BE2C (cell line): Measurements from ENCODE around the gene ZNF358.

Experiments
- DNase-seq: peaks from one replicate; pipeline ENCODE4 v3.0.0-alpha.2; 2020
- H3K27me3 ChIP-seq: fragments of 250-450 bp; sonication (Bioruptor Pico); 2 replicates; pipeline ENCODE4 v1.5.1; 2020; ENCODE audit warnings: mild to moderate bottlenecking
- H3K36me3 ChIP-seq: fragments of 250-450 bp; sonication (Bioruptor Pico); 2 replicates; pipeline ENCODE4 v1.5.1; 2020; ENCODE audit warnings: mild to moderate bottlenecking
- H3K4me1 ChIP-seq: fragments of 250-450 bp; sonication (Bioruptor Pico); 2 replicates; pipeline ENCODE4 v1.5.1; 2020
- H3K4me3 ChIP-seq: 2 replicates; pipeline ENCODE4 v1.5.1; 2011; ENCODE audit warnings: low read depth, low read length
- H3K9me3 ChIP-seq: fragments of 250-450 bp; sonication (Bioruptor Pico); 2 replicates; pipeline ENCODE4 v1.5.1; 2020
- CTCF ChIP-seq: IDR thresholded peaks from 2 replicates; pipeline ENCODE4 v1.5.1; 2012; ENCODE audit warnings: mild to moderate bottlenecking, low read depth, low read length

Gene ZNF358

GRCh38 chr19:7541828-7542443 is 26.0 kb downstream of the ZNF358 start:
- H3K9me3 ChIP-seq, result no peaks in the 10 kb centered on the region
- no peak for TF ChIP-seq CTCF
- peak; percentile 9 for DNase-seq
- H3K4me3 ChIP-seq, result peak overlapping the region; percentile 43
- no peaks in the 10 kb centered on the region for H3K36me3 ChIP-seq
- peaks cover 2% of the 10 kb centered on the region; the same call in 1 of the 2 replicates for H3K4me1 ChIP-seq
- no peaks in the 10 kb centered on the region for H3K27me3 ChIP-seq

GRCh38 chr19:7542556-7543348 is 26.8 kb downstream of the ZNF358 start:
- DNase-seq, result no peak
- Histone ChIP-seq H3K36me3 (no peaks in the 10 kb centered on the region), H3K4me1 (peaks cover 2% of the 10 kb centered on the region; the same call in 1 of the 2 replicates), H3K9me3 (no peaks in the 10 kb centered on the region), H3K27me3 (no peaks in the 10 kb centered on the region), H3K4me3 (no peak overlapping the region)
- no peak for TF ChIP-seq CTCF

GRCh38 chr19:7544626-7545025 is 28.7 kb downstream of the ZNF358 start:
- Histone ChIP-seq H3K36me3 (no peaks in the 10 kb centered on the region), H3K4me3 (no peak overlapping the region), H3K9me3 (no peaks in the 10 kb centered on the region), H3K27me3 (no peaks in the 10 kb centered on the region), H3K4me1 (peaks cover 2% of the 10 kb centered on the region; the same call in 1 of the 2 replicates)
- no peak for TF ChIP-seq CTCF
- no peak for DNase-seq

GRCh38 chr19:7545300-7545699 is 29.4 kb downstream of the ZNF358 start:
- Histone ChIP-seq H3K27me3 (no peaks in the 10 kb centered on the region), H3K36me3 (no peaks in the 10 kb centered on the region), H3K4me1 (peaks cover 2% of the 10 kb centered on the region; the same call in 1 of the 2 replicates), H3K4me3 (no peak overlapping the region), H3K9me3 (no peaks in the 10 kb centered on the region)
- TF ChIP-seq CTCF, result no peak
- DNase-seq, result no peak

- Histone ChIP-seq H3K9me3 (no peaks in the 10 kb centered on the region), H3K4me1 (peaks cover 2% of the 10 kb centered on the region; the same call in 1 of the 2 replicates), H3K27me3 (no peaks in the 10 kb centered on the region), H3K36me3 (no peaks in the 10 kb centered on the region), H3K4me3 (no peak overlapping the region)
- no peak for TF ChIP-seq CTCF
- DNase-seq, result no peak
Measured at GRCh38 chr19:7545904-7546303, 30.0 kb downstream of the ZNF358 start.

GRCh38 chr19:7547159-7547558 is 31.3 kb downstream of the ZNF358 start:
- DNase-seq, result no peak
- H3K27me3 ChIP-seq, result no peaks in the 10 kb centered on the region

More at GRCh38 chr19:7547159-7547558, 31.3 kb downstream of the ZNF358 start:
- no peaks in the 10 kb centered on the region for H3K4me1 ChIP-seq
- no peak overlapping the region for H3K4me3 ChIP-seq
- no peak for TF ChIP-seq CTCF
- H3K36me3 ChIP-seq, result no peaks in the 10 kb centered on the region
- H3K9me3 ChIP-seq, result no peaks in the 10 kb centered on the region
